ENCODE data around the gene ROCK2.

GRCh38 chr2:11388262-11389051, 44.0 kb upstream of the ROCK2 start:
- TF ChIP-seq POLR2A (IDR thresholded peaks at IDR 0.05) = no peak
- TF ChIP-seq, protein P1, sequence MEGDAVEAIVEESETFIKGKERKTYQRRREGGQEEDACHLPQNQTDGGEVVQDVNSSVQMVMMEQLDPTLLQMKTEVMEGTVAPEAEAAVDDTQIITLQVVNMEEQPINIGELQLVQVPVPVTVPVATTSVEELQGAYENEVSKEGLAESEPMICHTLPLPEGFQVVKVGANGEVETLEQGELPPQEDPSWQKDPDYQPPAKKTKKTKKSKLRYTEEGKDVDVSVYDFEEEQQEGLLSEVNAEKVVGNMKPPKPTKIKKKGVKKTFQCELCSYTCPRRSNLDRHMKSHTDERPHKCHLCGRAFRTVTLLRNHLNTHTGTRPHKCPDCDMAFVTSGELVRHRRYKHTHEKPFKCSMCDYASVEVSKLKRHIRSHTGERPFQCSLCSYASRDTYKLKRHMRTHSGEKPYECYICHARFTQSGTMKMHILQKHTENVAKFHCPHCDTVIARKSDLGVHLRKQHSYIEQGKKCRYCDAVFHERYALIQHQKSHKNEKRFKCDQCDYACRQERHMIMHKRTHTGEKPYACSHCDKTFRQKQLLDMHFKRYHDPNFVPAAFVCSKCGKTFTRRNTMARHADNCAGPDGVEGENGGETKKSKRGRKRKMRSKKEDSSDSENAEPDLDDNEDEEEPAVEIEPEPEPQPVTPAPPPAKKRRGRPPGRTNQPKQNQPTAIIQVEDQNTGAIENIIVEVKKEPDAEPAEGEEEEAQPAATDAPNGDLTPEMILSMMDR (IDR thresholded peaks at IDR 0.05) = no peak
- TF ChIP-seq POLR2AphosphoS5 (IDR thresholded peaks at IDR 0.05) = no peak
